ENCODE results near the gene SLC16A1. TPM values are rescaled to one million over a fixed set of nuclear protein-coding genes. Genes with fewer than 3 reads are reported as not detected.

The SLC16A1 gene
- total RNA-seq (2022; extraction: Qiagen RNA extraction; ENCODE audit: low read depth), result 34.6 to 51.4 TPM (median 46.0 TPM) in 5 replicates

GRCh38 chr1:112955773-112956543 is at the start of gene SLC16A1:
SLC16A1 (minus strand) TSS chr1:112956196; CDS start chr1:112929308, 26,888 bp downstream.

Other genes with a start within 250 kb of the SLC16A1 start
- 360 to 386 TPM (median 367 TPM) in 5 replicates for gene RHOC, start 249.1 kb downstream of the SLC16A1 start, total RNA-seq (2022; extraction: Qiagen RNA extraction; ENCODE audit: low read depth)
- 0.50 to 1.4 TPM (median 1.3 TPM) in 5 replicates for gene PPM1J, start 240.9 kb downstream of the SLC16A1 start, total RNA-seq (2022; extraction: Qiagen RNA extraction; ENCODE audit: low read depth)
- gene LRIG2, start 117.0 kb upstream of the SLC16A1 start, total RNA-seq (2022; extraction: Qiagen RNA extraction; ENCODE audit: low read depth), result 3.1 to 4.0 TPM (median 3.8 TPM) in 5 replicates